ENCODE results near the gene LGI4. TPM values are rescaled to one million over a fixed set of nuclear protein-coding genes. Genes with fewer than 3 reads are reported as not detected.

LGI4 gene
- total RNA-seq, 1 experiment from 2014 or later, result 3.2 TPM

DNA sequence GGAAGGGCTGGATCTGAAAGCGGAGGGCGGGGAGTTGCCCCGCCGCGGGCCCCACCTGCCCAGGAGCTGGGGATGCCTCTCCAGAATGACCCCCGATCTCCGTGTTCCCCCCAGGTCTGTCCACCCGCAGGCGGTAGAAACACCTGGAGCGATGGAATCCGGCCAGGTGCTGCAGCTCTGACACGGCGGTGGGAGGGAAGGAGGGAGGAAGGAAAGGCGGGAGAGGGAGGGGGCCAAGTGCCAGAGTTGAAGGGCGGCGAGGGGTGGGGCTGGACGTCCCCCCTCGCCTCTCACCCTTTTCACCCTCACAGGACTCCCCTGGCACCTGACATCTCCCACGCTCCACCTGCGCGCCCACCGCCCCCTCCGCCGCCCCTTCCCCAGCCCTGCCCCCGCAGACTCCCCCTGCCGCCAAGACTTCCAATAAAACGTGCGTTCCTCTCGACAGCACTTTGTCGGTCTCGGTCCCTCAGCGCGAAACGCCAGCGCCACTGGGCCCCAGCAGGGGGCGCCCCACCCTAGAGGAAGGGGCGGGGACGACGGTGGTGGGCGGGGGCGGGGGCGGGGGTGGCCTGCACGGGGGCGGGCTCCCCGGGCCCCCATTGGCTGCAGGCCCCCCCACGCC, 7.9 kb upstream of the LGI4 start:
- Histone ChIP-seq H3K14ac (ENCODE audit: insufficient read depth, low read length) (0 out of 2 replicates have a peak overlapping the region, but pooled peaks have one; percentile 1), H4K8ac (replicated peaks; ENCODE audit: insufficient read length, low read depth, low read length) (no peak overlapping the region), H2BK5ac (ENCODE audit: insufficient read length, low read length) (no peak overlapping the region), H2BK120ac (ENCODE audit: low read depth, low read length, poor library complexity, severe bottlenecking) (no peak overlapping the region), H3K4me1 (ENCODE audit: insufficient read depth, low read length) (peaks cover 2% of the 10 kb centered on the region; the same call in 1 of the 2 replicates), H3K79me1 (ENCODE audit: insufficient read depth, low read depth, low read length, poor library complexity, severe bottlenecking) (no peaks in the 10 kb centered on the region), H3K4me2 (ENCODE audit: insufficient read depth, insufficient read length, low read length) (peak overlapping the region; percentile 82), H3K79me2 (ENCODE audit: insufficient read depth, low read length) (no peaks in the 10 kb centered on the region), H3K18ac (ENCODE audit: insufficient read length, low read depth, low read length) (no peak overlapping the region), H3K27ac (ENCODE audit: insufficient read length, low read depth, low read length) (no peak overlapping the region), H3K56ac (ENCODE audit: insufficient read length, low read depth, low read length) (no peak overlapping the region), H2BK20ac (ENCODE audit: low read depth, low read length, poor library complexity, severe bottlenecking) (no peak overlapping the region), H2BK15ac (ENCODE audit: low read depth, low read length) (no peak overlapping the region), H4K5ac (ENCODE audit: insufficient read length, low read depth, low read length) (no peak overlapping the region), H2AFZ (ENCODE audit: low read length) (no peak overlapping the region), H3K9ac (ENCODE audit: extremely low read depth, insufficient read length, low read length) (no peak overlapping the region), H2AK5ac (ENCODE audit: insufficient read length, low read length) (no peak overlapping the region), H3K27me3 (ENCODE audit: insufficient read depth, low read length) (no peaks in the 10 kb centered on the region; the same call in 1 of the 2 replicates), H4K91ac (ENCODE audit: insufficient read length, low read depth, low read length) (no peak overlapping the region), H3K23me2 (ENCODE audit: insufficient read length, low read depth, low read length, poor library complexity, severe bottlenecking) (peaks cover 24% of the 10 kb centered on the region), H2BK12ac (ENCODE audit: insufficient read length, low read depth, low read length) (no peak overlapping the region), H3K9me3 (ENCODE audit: control insufficient read depth, low read depth, low read length) (no peaks in the 10 kb centered on the region), H3K4ac (ENCODE audit: low read depth, low read length) (no peak overlapping the region), H3T11ph (ENCODE audit: low read length) (no peak overlapping the region), H4K20me1 (ENCODE audit: control insufficient read depth, insufficient read depth, insufficient read length) (no peaks in the 10 kb centered on the region), H3K23ac (ENCODE audit: insufficient read length, low read depth, low read length) (no peak overlapping the region)
- Mint-ChIP-seq H3K4me1 (peaks cover 39 to 56% of the 10 kb centered on the region in 2 experiments), H3K27me3 (ENCODE audit: low read depth) (peaks cover 48% of the 10 kb centered on the region), H3K4me3 (peak overlapping the region; percentile 66 to 87), H3K27ac (peak overlapping the region in 1 of 3 experiments; percentile 79; a peak in 1 of 7 replicates), H3K9me3 (no peaks in the 10 kb centered on the region), H3K36me3 (ENCODE audit: insufficient read depth in 1 of 3, low read depth in 3 of 3) (peaks cover 3 to 10% (median 6%) of the 10 kb centered on the region in 3 experiments; a peak in 5 of 7 replicates)
- TF ChIP-seq, protein P1, sequence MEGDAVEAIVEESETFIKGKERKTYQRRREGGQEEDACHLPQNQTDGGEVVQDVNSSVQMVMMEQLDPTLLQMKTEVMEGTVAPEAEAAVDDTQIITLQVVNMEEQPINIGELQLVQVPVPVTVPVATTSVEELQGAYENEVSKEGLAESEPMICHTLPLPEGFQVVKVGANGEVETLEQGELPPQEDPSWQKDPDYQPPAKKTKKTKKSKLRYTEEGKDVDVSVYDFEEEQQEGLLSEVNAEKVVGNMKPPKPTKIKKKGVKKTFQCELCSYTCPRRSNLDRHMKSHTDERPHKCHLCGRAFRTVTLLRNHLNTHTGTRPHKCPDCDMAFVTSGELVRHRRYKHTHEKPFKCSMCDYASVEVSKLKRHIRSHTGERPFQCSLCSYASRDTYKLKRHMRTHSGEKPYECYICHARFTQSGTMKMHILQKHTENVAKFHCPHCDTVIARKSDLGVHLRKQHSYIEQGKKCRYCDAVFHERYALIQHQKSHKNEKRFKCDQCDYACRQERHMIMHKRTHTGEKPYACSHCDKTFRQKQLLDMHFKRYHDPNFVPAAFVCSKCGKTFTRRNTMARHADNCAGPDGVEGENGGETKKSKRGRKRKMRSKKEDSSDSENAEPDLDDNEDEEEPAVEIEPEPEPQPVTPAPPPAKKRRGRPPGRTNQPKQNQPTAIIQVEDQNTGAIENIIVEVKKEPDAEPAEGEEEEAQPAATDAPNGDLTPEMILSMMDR (conservative IDR thresholded peaks at IDR 0.05), result peak; percentile 70
- DNase-seq, result peak; percentile 85
- no CpG with 5 or more reads among the region's 46 CpGs for WGBS (ENCODE audit: extremely low coverage, insufficient read length, low lambda C conversion rate)
